NCI-H2107 treated with DMSO at 0.1 percent for 48 hours (cell line): ENCODE data around the gene MECP2.
"Not testable (repeated sequence)": the region's sequence is repeated elsewhere in the genome, so short reads cannot be mapped to it uniquely, and the experiment has no call there.

Experiments
- DNase-seq: peaks from one replicate; lab custom pipeline; 2025; ENCODE audit not compliant: unreplicated experiment; lab: John Stamatoyannopoulos, UW

The MECP2 gene

GRCh38 chrX:154097589-154098541 is at the start of gene MECP2:
MECP2 (minus strand) TSS chrX:154097717.
- DNase-seq = peak; percentile 90

- not testable (repeated sequence) for DNase-seq
Measured at GRCh38 chrX:154144010-154144409, 46.5 kb upstream of the MECP2 start, which contains the start of gene OPN1LW. OPN1LW (plus strand) TSS chrX:154144243; CDS start chrX:154144284, 41 bp downstream.

- DNase-seq = no peak
Measured at GRCh38 chrX:154142950-154143745, 45.6 kb upstream of the MECP2 start.

- no peak for DNase-seq
Measured at GRCh38 chrX:154142386-154142785, 44.9 kb upstream of the MECP2 start.

GRCh38 chrX:154140742-154141141 is 43.2 kb upstream of the MECP2 start:
- DNase-seq = no peak

GRCh38 chrX:154140206-154140605 is 42.7 kb upstream of the MECP2 start:
- DNase-seq = no peak

GRCh38 chrX:154138857-154139256 is 41.3 kb upstream of the MECP2 start:
- DNase-seq = no peak

GRCh38 chrX:154136627-154137161 is 39.2 kb upstream of the MECP2 start:
- DNase-seq = peak; percentile 24

GRCh38 chrX:154135458-154136229 is 38.1 kb upstream of the MECP2 start:
- DNase-seq = no peak

- no peak for DNase-seq
Measured at GRCh38 chrX:154132366-154132765, 34.8 kb upstream of the MECP2 start.

- DNase-seq = no peak
Measured at GRCh38 chrX:154131955-154132354, 34.4 kb upstream of the MECP2 start.

GRCh38 chrX:154126101-154126500 is 28.6 kb upstream of the MECP2 start:
- no peak for DNase-seq

- DNase-seq = no peak
Measured at GRCh38 chrX:154125391-154126040, 28.0 kb upstream of the MECP2 start.

- DNase-seq = no peak
Measured at GRCh38 chrX:154123241-154124219, 26.0 kb upstream of the MECP2 start.

GRCh38 chrX:154121961-154122360 is 24.4 kb upstream of the MECP2 start:
- no peak for DNase-seq

- no peak for DNase-seq
Measured at GRCh38 chrX:154121207-154121606, 23.7 kb upstream of the MECP2 start.

GRCh38 chrX:154120567-154120966 is 23.1 kb upstream of the MECP2 start:
- DNase-seq = no peak

GRCh38 chrX:154117566-154117965 is 20.0 kb upstream of the MECP2 start:
- no peak for DNase-seq
